Measurements from ENCODE around the gene EPDR1. TPM values are rescaled to one million over a fixed set of nuclear protein-coding genes. Genes with fewer than 3 reads are reported as not detected.

Gene EPDR1
- total RNA-seq, 1 experiment from 2014 or later = 7.3 TPM

DNA sequence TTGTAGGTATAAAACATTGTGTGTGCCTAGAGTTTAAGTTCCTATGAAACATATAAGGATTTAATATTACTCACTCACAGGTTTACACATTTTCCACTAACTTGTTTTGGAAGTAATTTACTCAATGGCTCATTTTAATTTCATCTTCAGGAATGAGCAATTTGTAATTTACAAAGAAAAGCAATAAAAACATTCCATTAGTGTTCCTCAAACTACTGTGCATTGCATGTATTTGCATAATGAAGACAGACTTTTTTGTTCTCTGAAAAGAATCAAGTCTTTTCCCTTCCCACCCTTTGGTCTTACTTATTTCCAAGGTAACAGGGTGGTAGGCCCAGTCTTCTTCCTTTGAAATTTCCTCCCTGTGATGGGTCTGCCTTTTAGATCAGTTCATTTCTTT, 61.2 kb downstream of the EPDR1 start:
- DNase-seq = no peak
- no peak overlapping the region for H3K4me3 ChIP-seq (ENCODE audit: insufficient read depth, low read depth, low read length)
- H3K36me3 ChIP-seq (replicated peaks; ENCODE audit: control insufficient read depth, insufficient read depth, low read length) = no peaks in the 10 kb centered on the region
- H3K27me3 ChIP-seq (ENCODE audit: control insufficient read depth, insufficient read depth, low read length) = no peaks in the 10 kb centered on the region

DNA sequence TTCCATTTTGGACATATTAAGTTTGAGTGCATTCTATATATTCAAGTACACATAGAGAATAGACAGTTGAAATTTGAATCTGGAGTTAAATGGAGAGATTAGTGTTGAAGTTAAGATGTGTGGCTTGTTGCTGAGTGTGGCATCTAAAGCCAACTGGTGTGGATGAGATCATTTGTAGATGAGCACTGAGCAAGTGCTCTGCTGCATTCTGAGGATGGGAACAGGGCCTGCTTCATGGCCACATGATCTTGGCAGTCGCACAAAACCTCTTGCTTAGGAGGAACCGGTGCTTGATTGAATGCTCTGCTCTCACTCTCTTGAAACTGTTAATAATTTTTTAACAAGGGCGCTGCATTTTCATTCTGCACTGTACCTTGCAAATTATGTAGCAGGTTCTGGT, 62.0 kb downstream of the EPDR1 start:
- no peaks in the 10 kb centered on the region for H3K36me3 ChIP-seq (replicated peaks; ENCODE audit: control insufficient read depth, insufficient read depth, low read length)
- no peak overlapping the region for H3K4me3 ChIP-seq (ENCODE audit: insufficient read depth, low read depth, low read length)
- no peaks in the 10 kb centered on the region for H3K27me3 ChIP-seq (ENCODE audit: control insufficient read depth, insufficient read depth, low read length)
- DNase-seq = no peak

DNA sequence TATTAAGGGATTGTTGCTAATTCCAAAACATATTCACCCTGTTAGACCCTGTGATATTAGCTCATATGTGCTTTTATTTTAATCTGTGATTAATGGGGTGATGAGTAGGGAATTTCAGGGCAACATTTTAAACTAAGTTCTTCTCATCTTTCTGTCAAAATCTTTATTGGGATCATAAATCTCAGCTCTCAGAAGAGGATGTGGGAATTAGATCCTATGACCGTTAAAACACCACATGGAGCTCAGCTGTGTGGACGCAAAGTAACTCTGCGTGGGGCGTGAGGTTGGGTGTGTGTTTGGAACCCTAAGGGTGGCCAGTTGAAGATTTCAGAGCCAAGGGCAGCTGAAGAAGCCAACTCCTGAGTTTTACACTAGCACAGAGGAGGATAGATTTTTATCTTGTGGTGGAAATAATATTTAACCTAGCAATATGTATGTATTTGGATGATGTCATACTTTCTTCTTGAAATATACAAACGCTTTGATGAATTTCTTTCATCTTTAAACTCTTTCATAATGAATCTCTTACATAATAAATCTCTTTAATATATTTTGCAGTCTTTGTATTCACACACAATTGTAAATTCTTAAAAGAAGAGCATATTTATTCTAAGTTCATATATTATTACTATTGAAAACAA, 64.4 kb downstream of the EPDR1 start:
- Histone ChIP-seq H3K4me3 (ENCODE audit: insufficient read depth, low read depth, low read length) (no peak overlapping the region), H3K27me3 (ENCODE audit: control insufficient read depth, insufficient read depth, low read length) (no peaks in the 10 kb centered on the region), H3K36me3 (replicated peaks; ENCODE audit: control insufficient read depth, insufficient read depth, low read length) (no peaks in the 10 kb centered on the region)
- DNase-seq = no peak

DNA sequence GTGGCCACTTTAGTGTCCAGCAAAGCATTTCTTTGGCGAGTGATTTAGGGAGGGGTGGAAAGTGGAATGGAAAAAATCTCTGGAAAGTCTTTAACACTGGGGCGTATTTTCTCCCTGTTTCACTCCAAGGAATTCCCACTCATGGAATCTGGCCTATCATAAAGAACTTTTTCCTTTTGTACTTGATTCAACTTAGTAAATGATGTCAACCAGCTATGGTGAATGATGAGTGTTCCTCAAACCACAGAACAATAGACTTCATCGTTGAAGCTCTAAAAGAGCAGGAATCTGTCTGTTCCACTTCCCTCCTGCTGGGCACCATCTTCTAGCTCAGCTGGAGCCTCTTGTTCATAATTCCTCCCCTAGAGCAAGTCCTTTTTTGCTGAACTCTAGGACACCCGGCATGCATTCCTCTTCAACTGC, 66.5 kb downstream of the EPDR1 start:
- no peaks in the 10 kb centered on the region for H3K36me3 ChIP-seq (replicated peaks; ENCODE audit: control insufficient read depth, insufficient read depth, low read length)
- no peaks in the 10 kb centered on the region for H3K27me3 ChIP-seq (ENCODE audit: control insufficient read depth, insufficient read depth, low read length)
- no peak overlapping the region for H3K4me3 ChIP-seq (ENCODE audit: insufficient read depth, low read depth, low read length)
- peak; percentile 2 for DNase-seq

DNA sequence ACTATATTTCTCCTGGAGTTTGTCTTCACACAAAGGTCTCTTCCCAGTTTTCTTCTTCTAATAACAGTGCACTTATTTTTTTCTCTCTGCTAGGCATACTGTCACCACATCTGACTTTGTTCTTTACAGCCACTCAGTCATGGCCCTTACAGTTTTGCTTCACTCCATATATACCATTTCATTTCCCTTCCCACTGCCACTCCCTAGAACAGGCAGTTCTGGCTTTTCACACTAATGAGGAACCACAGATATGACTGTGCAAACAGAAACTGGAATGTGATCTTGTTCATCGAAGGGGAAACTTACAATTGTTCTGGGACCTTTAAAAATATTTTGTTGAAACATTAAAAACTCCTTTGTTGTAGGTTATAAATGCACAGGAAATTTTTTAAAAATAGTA, 67.3 kb downstream of the EPDR1 start:
- no peaks in the 10 kb centered on the region for H3K36me3 ChIP-seq (replicated peaks; ENCODE audit: control insufficient read depth, insufficient read depth, low read length)
- no peak for DNase-seq

DNA sequence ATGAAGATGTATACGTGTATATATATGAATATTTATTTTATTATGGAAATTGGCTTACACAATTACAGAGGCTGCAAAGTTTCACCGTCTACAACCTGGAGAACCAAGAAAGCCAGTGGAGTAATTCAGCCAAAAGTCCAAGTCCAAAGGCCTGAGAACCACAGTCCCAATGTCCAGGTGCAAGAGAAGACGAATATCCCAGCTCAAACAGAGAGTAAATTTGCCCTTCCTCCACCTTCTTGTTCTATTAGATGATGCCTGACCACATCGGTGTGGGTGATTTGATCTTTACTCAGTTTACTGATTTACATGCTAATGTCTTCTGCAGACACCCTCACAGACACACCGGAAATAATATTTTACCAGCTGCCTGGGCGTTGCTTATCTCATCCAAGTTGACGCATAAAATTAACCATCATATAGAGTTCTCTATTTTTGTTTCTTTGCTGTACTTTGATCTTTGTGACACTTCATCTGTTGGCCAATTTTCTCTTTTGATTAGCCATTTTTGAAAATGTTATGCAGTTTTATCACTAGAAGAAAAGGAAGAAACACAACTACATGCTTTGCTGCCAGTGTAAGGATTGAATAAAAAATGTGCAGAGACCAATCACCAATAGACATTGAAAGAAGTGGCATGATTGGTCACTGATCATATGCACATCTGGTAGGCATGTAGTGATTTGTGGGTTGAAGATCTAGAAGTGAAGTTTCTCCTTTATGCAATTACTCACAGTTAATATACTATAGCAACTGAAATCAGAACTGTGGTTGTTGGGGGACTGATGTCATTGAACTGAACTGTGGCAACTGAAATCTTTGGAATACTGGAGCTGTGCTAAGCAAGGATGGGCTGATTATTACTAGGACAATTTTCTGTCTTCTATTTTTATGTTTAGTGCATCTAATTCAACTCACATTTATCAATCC, 68.5 kb downstream of the EPDR1 start:
- H3K36me3 ChIP-seq (replicated peaks; ENCODE audit: control insufficient read depth, insufficient read depth, low read length) = no peaks in the 10 kb centered on the region
- no peak overlapping the region for H3K4me3 ChIP-seq (ENCODE audit: insufficient read depth, low read depth, low read length)
- H3K27me3 ChIP-seq (ENCODE audit: control insufficient read depth, insufficient read depth, low read length) = no peaks in the 10 kb centered on the region
- no peak for DNase-seq

More for the DNA sequence above, 67.3 kb downstream of the EPDR1 start:
- no peak overlapping the region for H3K4me3 ChIP-seq (ENCODE audit: insufficient read depth, low read depth, low read length)
- no peaks in the 10 kb centered on the region for H3K27me3 ChIP-seq (ENCODE audit: control insufficient read depth, insufficient read depth, low read length)

DNA sequence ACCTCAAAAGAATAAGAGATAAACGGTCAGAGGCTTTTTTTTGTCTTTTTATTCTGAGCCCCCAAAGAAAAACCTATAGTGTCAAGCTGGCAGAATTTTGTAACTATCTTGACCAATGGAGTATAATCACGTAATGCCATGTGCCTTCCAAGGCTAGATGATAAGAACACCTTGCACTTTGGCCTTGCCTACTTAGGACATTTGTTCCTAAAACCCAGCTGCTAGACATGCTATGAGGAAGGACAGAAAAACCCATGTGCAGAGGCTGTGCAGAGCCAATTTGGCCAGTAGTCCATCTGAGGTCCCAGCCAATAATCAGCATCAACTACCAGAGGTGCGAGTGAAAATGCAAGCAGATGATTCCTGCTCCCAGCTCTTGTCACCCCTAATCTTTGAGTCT, 69.9 kb downstream of the EPDR1 start:
- DNase-seq = no peak
- H3K36me3 ChIP-seq (replicated peaks; ENCODE audit: control insufficient read depth, insufficient read depth, low read length) = no peaks in the 10 kb centered on the region
- H3K27me3 ChIP-seq (ENCODE audit: control insufficient read depth, insufficient read depth, low read length) = no peaks in the 10 kb centered on the region
- H3K4me3 ChIP-seq (ENCODE audit: insufficient read depth, low read depth, low read length) = no peak overlapping the region

DNA sequence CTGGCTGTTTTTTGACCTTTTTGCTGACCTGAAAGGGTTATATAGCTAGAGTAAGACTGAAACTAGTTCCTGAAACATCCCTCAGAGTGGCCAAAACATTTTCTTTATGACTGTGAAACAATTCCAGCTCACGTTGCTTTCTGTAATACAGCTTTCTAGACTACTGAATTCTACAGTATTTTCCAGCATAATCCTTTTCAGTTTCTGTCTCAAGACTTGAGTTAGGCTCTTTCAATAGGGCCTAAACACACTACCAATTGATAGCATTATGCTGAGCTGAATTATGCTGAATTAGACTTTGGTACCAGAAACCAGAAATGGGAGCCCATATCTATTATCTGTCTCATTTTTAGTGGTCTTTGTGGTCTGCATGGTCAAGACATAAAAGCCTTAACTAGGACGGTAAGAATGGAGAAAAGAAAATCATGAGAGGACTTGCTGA, 72.6 kb downstream of the EPDR1 start:
- no peaks in the 10 kb centered on the region for H3K27me3 ChIP-seq (ENCODE audit: control insufficient read depth, insufficient read depth, low read length)
- no peaks in the 10 kb centered on the region for H3K36me3 ChIP-seq (replicated peaks; ENCODE audit: control insufficient read depth, insufficient read depth, low read length)
- H3K4me3 ChIP-seq (ENCODE audit: insufficient read depth, low read depth, low read length) = no peak overlapping the region
- DNase-seq = no peak

DNA sequence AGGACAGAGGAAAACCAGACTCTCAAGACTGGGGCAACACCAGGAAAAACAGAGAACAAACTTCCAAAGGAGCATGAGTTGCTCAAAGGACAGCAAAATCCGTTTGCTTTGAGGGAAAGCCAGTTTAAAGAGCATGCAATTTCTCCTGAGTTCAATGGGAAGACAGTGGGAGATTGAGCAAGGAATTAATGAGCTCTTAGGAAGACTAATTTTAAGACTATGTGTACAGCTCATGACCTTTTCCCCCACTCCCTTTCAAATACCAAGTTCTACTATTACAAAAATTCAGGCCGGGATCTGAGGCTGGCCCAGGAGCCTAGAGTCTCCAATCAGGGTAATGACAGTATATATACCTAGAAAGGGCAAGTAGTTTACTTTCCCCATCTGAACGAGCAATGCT, 79.2 kb downstream of the EPDR1 start:
- Histone ChIP-seq H3K27me3 (ENCODE audit: control insufficient read depth, insufficient read depth, low read length) (no peaks in the 10 kb centered on the region), H3K4me3 (ENCODE audit: insufficient read depth, low read depth, low read length) (no peak overlapping the region), H3K36me3 (replicated peaks; ENCODE audit: control insufficient read depth, insufficient read depth, low read length) (no peaks in the 10 kb centered on the region)
- no peak for DNase-seq

DNA sequence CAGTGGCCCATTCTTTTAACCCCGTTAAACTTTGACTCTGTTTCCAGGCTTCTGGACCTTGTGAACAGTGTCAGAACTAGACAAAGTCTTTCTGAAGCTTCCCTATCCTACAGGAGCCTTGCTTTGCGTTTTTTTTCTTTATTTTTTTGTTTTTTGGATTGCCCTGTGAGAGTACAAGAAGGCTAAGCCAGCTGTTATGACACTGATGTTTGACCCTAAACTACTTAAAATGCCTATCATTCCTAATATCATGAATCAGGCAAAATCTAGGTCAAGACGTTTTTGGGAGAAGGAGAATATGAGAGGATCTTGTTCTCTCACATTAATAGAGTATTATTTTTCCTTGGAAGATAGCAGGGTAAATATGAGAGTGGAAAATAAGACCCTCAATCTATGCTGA, 79.8 kb downstream of the EPDR1 start:
- Histone ChIP-seq H3K36me3 (replicated peaks; ENCODE audit: control insufficient read depth, insufficient read depth, low read length) (no peaks in the 10 kb centered on the region), H3K27me3 (ENCODE audit: control insufficient read depth, insufficient read depth, low read length) (no peaks in the 10 kb centered on the region), H3K4me3 (ENCODE audit: insufficient read depth, low read depth, low read length) (no peak overlapping the region)
- DNase-seq = no peak

Other genes with a start within 250 kb of the EPDR1 start
- not detected in 2 replicates for gene GPR141, start 236.9 kb upstream of the EPDR1 start, total RNA-seq (2014; rRNA removed; shearing (Covaris generic))
- gene NME8, start 72.0 kb upstream of the EPDR1 start, total RNA-seq (2014; rRNA removed; shearing (Covaris generic)) = 2.7 TPM in 1 of 2 replicates, not detected in the other
- gene SFRP4, start 3.8 kb upstream of the EPDR1 start, total RNA-seq (2014; rRNA removed; shearing (Covaris generic)) = not detected in 2 replicates

All from H7 (cell line).